NCI-H128 (cell line): ENCODE results near the gene IFT43.
"Not testable (repeated sequence)": the region's sequence is repeated elsewhere in the genome, so short reads cannot be mapped to it uniquely, and the experiment has no call there.

Source experiments
- DNase-seq: peaks from one replicate; lab custom pipeline; 2025; ENCODE audit not compliant: unreplicated experiment; lab: John Stamatoyannopoulos, UW

IFT43 gene

GRCh38 chr14:76009627-76010026, 24.1 kb downstream of the IFT43 start:
- not testable (repeated sequence) for DNase-seq

GRCh38 chr14:76011930-76012329, 26.4 kb downstream of the IFT43 start:
- no peak for DNase-seq

GRCh38 chr14:76012354-76012753, 26.8 kb downstream of the IFT43 start:
- DNase-seq, result no peak

GRCh38 chr14:76015191-76015590, 29.6 kb downstream of the IFT43 start:
- no peak for DNase-seq

- DNase-seq, result no peak
These were observed 30.1 kb downstream of the IFT43 start for GRCh38 chr14:76015668-76016067.

GRCh38 chr14:76019676-76020075, 34.1 kb downstream of the IFT43 start:
- DNase-seq, result no peak

GRCh38 chr14:76022991-76023390, 37.4 kb downstream of the IFT43 start:
- DNase-seq, result no peak

- DNase-seq, result no peak
These were observed 38.2 kb downstream of the IFT43 start for GRCh38 chr14:76023757-76024156.

- DNase-seq, result no peak
These were observed 38.8 kb downstream of the IFT43 start for GRCh38 chr14:76024211-76024907.

- no peak for DNase-seq
These were observed 49.0 kb downstream of the IFT43 start for GRCh38 chr14:76034566-76034965.

- DNase-seq, result no peak
These were observed 55.1 kb downstream of the IFT43 start for GRCh38 chr14:76040704-76041103.

GRCh38 chr14:76045773-76046172, 60.2 kb downstream of the IFT43 start:
- DNase-seq, result no peak

GRCh38 chr14:76050250-76050649, 64.7 kb downstream of the IFT43 start:
- DNase-seq, result no peak

GRCh38 chr14:76050797-76051392, 65.3 kb downstream of the IFT43 start:
- peak; percentile 11 for DNase-seq

GRCh38 chr14:76051717-76052465, 66.3 kb downstream of the IFT43 start:
- DNase-seq, result no peak

GRCh38 chr14:76053572-76054355, 68.2 kb downstream of the IFT43 start:
- DNase-seq, result no peak

GRCh38 chr14:76055330-76055729, 69.8 kb downstream of the IFT43 start:
- DNase-seq, result no peak

GRCh38 chr14:76056128-76056527, 70.6 kb downstream of the IFT43 start:
- DNase-seq, result no peak

GRCh38 chr14:76057914-76058313, 72.4 kb downstream of the IFT43 start:
- DNase-seq, result no peak

GRCh38 chr14:76063327-76063726, 77.8 kb downstream of the IFT43 start:
- no peak for DNase-seq

GRCh38 chr14:76065519-76065918, 80.0 kb downstream of the IFT43 start:
- DNase-seq, result no peak
